HEK293 (cell line): ENCODE data around the gene PRCD.

Experiments used
- CTCF ChIA-PET: fragments of 350-600 bp; formaldehyde crosslinking; extraction: SDS; loops from one replicate; lab custom pipeline; 2021; ENCODE audit warnings: antibody characterized with exemption; lab: Yijun Ruan, JAX
- POLR2A ChIA-PET: fragments of 300-600 bp; formaldehyde crosslinking; extraction: SDS; loops from one replicate; lab custom pipeline; 2020; ENCODE audit warnings: antibody characterized with exemption, inconsistent platforms; lab: Yijun Ruan, JAX
- H3K27ac ChIP-seq: fragments of 200-500 bp; sonication (Bioruptor generic); 2 replicates; pipeline ENCODE4 v1.5.1; 2014; ENCODE audit warnings: low read depth, low read length, control low read depth, inconsistent platforms; ENCODE audit errors: extremely low read depth
- H3K36me3 ChIP-seq, 2 experiments: fragments of 200-500 bp in 1 of 2; sonication (Bioruptor generic) in 1 of 2; 1 replicate in 1 of 2; 2 replicates in 1 of 2; pipeline ENCODE4 v1.5.1; 2014 to 2017; ENCODE audit warnings: inconsistent platforms in 2 of 2, low read length in 2 of 2; ENCODE audit not compliant: control insufficient read depth in 2 of 2, insufficient read depth in 1 of 2
- H3K4me1 ChIP-seq: fragments of 200-500 bp; sonication (Bioruptor generic); 2 replicates; pipeline ENCODE4 v1.5.1; 2014; ENCODE audit warnings: mild to moderate bottlenecking, low read length, inconsistent platforms; ENCODE audit not compliant: control insufficient read depth, insufficient read depth
- H3K4me3 ChIP-seq: 2 replicates; pipeline ENCODE4 v1.5.1; 2011; ENCODE audit warnings: low read depth, mild to moderate bottlenecking, control low read depth, low read length, moderate library complexity
- H3K9me3 ChIP-seq: fragments of 200-500 bp; sonication (Bioruptor generic); 2 replicates; pipeline ENCODE4 v1.5.1; 2014; ENCODE audit warnings: low read depth, low read length, inconsistent platforms; ENCODE audit not compliant: control insufficient read depth, insufficient read depth
- EGR2 ChIP-seq: fragments of 450-650 bp; formaldehyde crosslinking; IDR thresholded peaks from 2 replicates; pipeline ENCODE4 v1.5.1; 2016; ENCODE audit warnings: low read depth, missing biosample characterization, missing genetic modification characterization
- FEZF1 ChIP-seq: fragments of 450-650 bp; formaldehyde crosslinking; IDR thresholded peaks from 2 replicates; pipeline ENCODE4 v1.5.1; 2016; ENCODE audit warnings: missing biosample characterization, missing genetic modification characterization
- SCRT1 ChIP-seq: fragments of 450-650 bp; formaldehyde crosslinking; IDR thresholded peaks from 2 replicates; pipeline ENCODE4 v1.5.1; 2016; ENCODE audit warnings: missing biosample characterization, missing genetic modification characterization, borderline replicate concordance
- SCRT2 ChIP-seq: fragments of 450-650 bp; formaldehyde crosslinking; IDR thresholded peaks from 2 replicates; pipeline ENCODE4 v1.5.1; 2016; ENCODE audit warnings: missing biosample characterization, missing genetic modification characterization
- SP2 ChIP-seq: fragments of 450-650 bp; formaldehyde crosslinking; IDR thresholded peaks from 2 replicates; pipeline ENCODE4 v1.5.1; 2016; ENCODE audit warnings: missing biosample characterization, missing genetic modification characterization
- ZBTB20 ChIP-seq: fragments of 450-650 bp; formaldehyde crosslinking; IDR thresholded peaks from 2 replicates; pipeline ENCODE4 v1.5.1; 2016; ENCODE audit warnings: missing biosample characterization, missing genetic modification characterization
- ZFHX2 ChIP-seq: fragments of 450-650 bp; formaldehyde crosslinking; conservative IDR thresholded peaks from 2 replicates; pipeline ENCODE4 v1.5.1; 2016; ENCODE audit warnings: missing biosample characterization, missing genetic modification characterization
- ZIC2 ChIP-seq: fragments of 450-650 bp; formaldehyde crosslinking; IDR thresholded peaks from 2 replicates; pipeline ENCODE4 v1.5.1; 2016; ENCODE audit warnings: missing biosample characterization, missing genetic modification characterization
- ZNF157 ChIP-seq: fragments of 450-650 bp; formaldehyde crosslinking; IDR thresholded peaks from 2 replicates; pipeline ENCODE4 v1.5.1; 2016; ENCODE audit warnings: missing biosample characterization, missing genetic modification characterization
- ZNF223 ChIP-seq: fragments of 450-650 bp; formaldehyde crosslinking; IDR thresholded peaks from 2 replicates; pipeline ENCODE4 v1.5.1; 2016; ENCODE audit warnings: missing biosample characterization, missing genetic modification characterization
- ZNF302 ChIP-seq: fragments of 450-650 bp; formaldehyde crosslinking; IDR thresholded peaks from 2 replicates; pipeline ENCODE4 v1.5.1; 2016; ENCODE audit warnings: missing biosample characterization, missing genetic modification characterization, low read depth
- ZNF341 ChIP-seq: fragments of 450-650 bp; formaldehyde crosslinking; IDR thresholded peaks from 2 replicates; pipeline ENCODE4; 2016; ENCODE audit warnings: low read depth, missing biosample characterization, missing genetic modification characterization
- ZNF530 ChIP-seq: fragments of 450-650 bp; formaldehyde crosslinking; IDR thresholded peaks from 2 replicates; pipeline ENCODE4 v1.5.1; 2016; ENCODE audit warnings: low read depth, missing biosample characterization, missing genetic modification characterization
- ZNF600 ChIP-seq: fragments of 450-650 bp; formaldehyde crosslinking; IDR thresholded peaks from 2 replicates; pipeline ENCODE4 v1.5.1; 2016; ENCODE audit warnings: missing biosample characterization, missing genetic modification characterization
- ZSCAN23 ChIP-seq: fragments of 450-650 bp; formaldehyde crosslinking; IDR thresholded peaks from 2 replicates; pipeline ENCODE4 v1.5.1; 2016; ENCODE audit warnings: missing biosample characterization, missing genetic modification characterization
- TF ChIP-seq, protein P1 (sequence below): fragments of 450-650 bp; formaldehyde crosslinking; IDR thresholded peaks from 2 replicates; pipeline ENCODE4 v1.5.1; 2016; ENCODE audit warnings: missing biosample characterization, missing genetic modification characterization, low read depth
- TF ChIP-seq, protein P2 (sequence below): fragments of 450-650 bp; formaldehyde crosslinking; IDR thresholded peaks from 2 replicates; pipeline ENCODE4 v1.5.1; 2017; ENCODE audit warnings: missing biosample characterization, missing genetic modification characterization
- TF ChIP-seq, protein P3 (sequence below): fragments of 450-650 bp; formaldehyde crosslinking; IDR thresholded peaks from 2 replicates; pipeline ENCODE4 v1.5.1; 2016; ENCODE audit warnings: missing biosample characterization, missing genetic modification characterization

The PRCD gene

DNA sequence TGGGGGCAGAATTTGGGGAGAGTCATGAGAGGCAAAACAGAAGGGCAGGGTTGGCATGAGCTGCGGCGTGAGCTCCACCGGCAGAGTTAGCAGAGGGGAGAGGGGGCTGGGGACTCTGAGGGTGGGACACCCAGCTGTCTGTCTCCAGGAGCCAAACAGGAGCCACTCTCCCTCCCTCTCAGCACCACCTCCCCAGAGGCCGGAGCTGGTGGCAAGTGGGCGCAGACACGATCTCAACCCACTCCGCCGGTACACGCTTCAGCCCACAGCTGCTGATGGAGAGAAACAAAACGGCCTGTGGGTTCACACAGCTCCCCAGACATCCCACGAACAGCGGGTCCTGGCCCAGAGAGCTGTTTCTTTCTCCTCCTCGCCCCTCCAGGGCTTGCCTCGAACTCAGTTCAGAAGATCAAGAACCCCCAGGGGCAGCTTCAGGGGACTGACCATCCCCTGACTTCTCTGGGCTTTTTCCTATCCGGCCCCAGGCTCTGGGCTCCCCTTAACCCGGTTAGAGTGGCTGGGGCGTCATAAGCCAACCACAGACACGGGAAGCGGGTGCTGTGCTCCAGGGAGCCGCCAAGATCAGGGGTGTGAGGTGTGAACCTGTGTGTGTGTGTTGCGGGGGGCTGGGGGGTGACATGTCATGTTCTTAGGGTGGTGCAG, 46.2 kb upstream of the PRCD start:
- ChIA-PET CTCF (interaction anchor here (0.5 to 2.3 kb wide), 8 partner anchors 12 to 188 kb away, joined by 3 to 8 read pairs (median 3); partner anchors contain the start of gene AANAT), POLR2A (interaction anchor here (0.5 kb wide), 1 partner anchor 26 kb away, joined by 4 read pairs; no protein-coding TSS in a partner anchor)
- Histone ChIP-seq H3K9me3 (no peaks in the 10 kb centered on the region), H3K4me3 (no peak overlapping the region), H3K27ac (no peak overlapping the region), H3K36me3 (no peaks in the 10 kb centered on the region), H3K4me1 (peaks cover 4% of the 10 kb centered on the region; the same call in 1 of the 2 replicates)
- TF ChIP-seq ZFHX2 (tag by site-specific recombination) (peak; percentile 83), EGR2 (tag by site-specific recombination) (peak; percentile 89), SP2 (peak; percentile 4; the same call in 1 of the 2 replicates), ZNF341 (tag by site-specific recombination) (peak; percentile 30; the same call in 1 of the 2 replicates)
- TF ChIP-seq, protein P1, sequence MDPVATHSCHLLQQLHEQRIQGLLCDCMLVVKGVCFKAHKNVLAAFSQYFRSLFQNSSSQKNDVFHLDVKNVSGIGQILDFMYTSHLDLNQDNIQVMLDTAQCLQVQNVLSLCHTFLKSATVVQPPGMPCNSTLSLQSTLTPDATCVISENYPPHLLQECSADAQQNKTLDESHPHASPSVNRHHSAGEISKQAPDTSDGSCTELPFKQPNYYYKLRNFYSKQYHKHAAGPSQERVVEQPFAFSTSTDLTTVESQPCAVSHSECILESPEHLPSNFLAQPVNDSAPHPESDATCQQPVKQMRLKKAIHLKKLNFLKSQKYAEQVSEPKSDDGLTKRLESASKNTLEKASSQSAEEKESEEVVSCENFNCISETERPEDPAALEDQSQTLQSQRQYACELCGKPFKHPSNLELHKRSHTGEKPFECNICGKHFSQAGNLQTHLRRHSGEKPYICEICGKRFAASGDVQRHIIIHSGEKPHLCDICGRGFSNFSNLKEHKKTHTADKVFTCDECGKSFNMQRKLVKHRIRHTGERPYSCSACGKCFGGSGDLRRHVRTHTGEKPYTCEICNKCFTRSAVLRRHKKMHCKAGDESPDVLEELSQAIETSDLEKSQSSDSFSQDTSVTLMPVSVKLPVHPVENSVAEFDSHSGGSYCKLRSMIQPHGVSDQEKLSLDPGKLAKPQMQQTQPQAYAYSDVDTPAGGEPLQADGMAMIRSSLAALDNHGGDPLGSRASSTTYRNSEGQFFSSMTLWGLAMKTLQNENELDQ (tag by site-specific recombination): no peak

DNA sequence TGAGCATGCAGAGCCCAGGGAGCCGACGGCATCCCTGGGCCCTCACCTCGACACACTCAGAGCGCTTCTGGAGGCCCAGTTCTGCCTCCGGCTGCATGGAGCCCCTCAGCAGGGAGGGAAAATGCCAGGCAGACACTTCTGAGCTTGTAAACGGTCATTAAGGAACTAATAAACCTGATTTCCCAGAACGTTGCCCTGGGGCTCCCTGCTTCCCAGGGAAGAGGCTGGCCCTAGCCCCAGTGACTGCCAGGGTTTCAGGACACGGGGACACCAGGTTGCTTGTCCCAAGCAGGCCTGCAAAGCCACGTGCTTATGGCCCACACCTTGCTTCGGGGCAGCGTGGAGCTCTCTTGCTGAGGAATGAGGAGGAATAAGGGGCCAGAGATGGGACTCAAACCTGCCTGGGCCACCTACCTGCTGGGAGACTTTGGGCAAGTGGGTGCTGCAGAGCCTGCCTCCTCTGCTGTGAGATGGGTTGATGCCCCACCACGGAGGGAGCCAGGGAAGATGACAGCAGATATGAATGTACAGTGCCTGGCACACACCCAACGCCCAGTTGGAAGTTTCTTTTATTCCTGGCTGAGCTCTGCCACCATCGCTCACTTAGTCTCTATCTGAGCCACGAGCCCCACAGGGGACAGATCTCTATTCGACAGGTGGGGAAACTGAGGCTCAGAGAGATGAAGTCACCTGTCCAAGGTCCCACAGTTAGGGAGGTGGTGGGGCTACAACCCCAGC, 44.0 kb upstream of the PRCD start:
- H3K36me3 ChIP-seq: no peaks in the 10 kb centered on the region
- no peaks in the 10 kb centered on the region for H3K9me3 ChIP-seq
- no peak overlapping the region for H3K4me3 ChIP-seq
- POLR2A ChIA-PET: no interaction called here
- no peak overlapping the region for H3K27ac ChIP-seq
- TF ChIP-seq FEZF1 (tag by site-specific recombination) (peak; percentile 53; the same call in 1 of the 2 replicates), ZNF302 (tag by site-specific recombination) (no peak), ZBTB20 (tag by site-specific recombination) (0 out of 2 replicates have a peak, but pooled peaks have one; percentile 19), SCRT1 (tag by site-specific recombination) (0 out of 2 replicates have a peak, but pooled peaks have one; percentile 23), ZNF530 (tag by site-specific recombination) (no peak), ZSCAN23 (tag by site-specific recombination) (no peak), SCRT2 (tag by site-specific recombination) (0 out of 2 replicates have a peak, but pooled peaks have one; percentile 28), ZNF223 (tag by site-specific recombination) (0 out of 2 replicates have a peak, but pooled peaks have one; percentile 23), ZIC2 (tag by site-specific recombination) (peak; percentile 84), ZNF600 (tag by site-specific recombination) (peak; percentile 68), ZNF157 (tag by site-specific recombination) (no peak)
- TF ChIP-seq, protein P2, sequence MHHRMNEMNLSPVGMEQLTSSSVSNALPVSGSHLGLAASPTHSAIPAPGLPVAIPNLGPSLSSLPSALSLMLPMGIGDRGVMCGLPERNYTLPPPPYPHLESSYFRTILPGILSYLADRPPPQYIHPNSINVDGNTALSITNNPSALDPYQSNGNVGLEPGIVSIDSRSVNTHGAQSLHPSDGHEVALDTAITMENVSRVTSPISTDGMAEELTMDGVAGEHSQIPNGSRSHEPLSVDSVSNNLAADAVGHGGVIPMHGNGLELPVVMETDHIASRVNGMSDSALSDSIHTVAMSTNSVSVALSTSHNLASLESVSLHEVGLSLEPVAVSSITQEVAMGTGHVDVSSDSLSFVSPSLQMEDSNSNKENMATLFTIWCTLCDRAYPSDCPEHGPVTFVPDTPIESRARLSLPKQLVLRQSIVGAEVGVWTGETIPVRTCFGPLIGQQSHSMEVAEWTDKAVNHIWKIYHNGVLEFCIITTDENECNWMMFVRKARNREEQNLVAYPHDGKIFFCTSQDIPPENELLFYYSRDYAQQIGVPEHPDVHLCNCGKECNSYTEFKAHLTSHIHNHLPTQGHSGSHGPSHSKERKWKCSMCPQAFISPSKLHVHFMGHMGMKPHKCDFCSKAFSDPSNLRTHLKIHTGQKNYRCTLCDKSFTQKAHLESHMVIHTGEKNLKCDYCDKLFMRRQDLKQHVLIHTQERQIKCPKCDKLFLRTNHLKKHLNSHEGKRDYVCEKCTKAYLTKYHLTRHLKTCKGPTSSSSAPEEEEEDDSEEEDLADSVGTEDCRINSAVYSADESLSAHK (tag by site-specific recombination): peak; percentile 35; the same call in 1 of the 2 replicates
- TF ChIP-seq, protein P3, sequence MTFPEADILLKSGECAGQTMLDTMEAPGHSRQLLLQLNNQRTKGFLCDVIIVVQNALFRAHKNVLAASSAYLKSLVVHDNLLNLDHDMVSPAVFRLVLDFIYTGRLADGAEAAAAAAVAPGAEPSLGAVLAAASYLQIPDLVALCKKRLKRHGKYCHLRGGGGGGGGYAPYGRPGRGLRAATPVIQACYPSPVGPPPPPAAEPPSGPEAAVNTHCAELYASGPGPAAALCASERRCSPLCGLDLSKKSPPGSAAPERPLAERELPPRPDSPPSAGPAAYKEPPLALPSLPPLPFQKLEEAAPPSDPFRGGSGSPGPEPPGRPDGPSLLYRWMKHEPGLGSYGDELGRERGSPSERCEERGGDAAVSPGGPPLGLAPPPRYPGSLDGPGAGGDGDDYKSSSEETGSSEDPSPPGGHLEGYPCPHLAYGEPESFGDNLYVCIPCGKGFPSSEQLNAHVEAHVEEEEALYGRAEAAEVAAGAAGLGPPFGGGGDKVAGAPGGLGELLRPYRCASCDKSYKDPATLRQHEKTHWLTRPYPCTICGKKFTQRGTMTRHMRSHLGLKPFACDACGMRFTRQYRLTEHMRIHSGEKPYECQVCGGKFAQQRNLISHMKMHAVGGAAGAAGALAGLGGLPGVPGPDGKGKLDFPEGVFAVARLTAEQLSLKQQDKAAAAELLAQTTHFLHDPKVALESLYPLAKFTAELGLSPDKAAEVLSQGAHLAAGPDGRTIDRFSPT: peak; percentile 18; the same call in 1 of the 2 replicates
- TF ChIP-seq, all 188 proteins: peak for 9
- CTCF ChIA-PET: interaction anchor here (0.6 to 1.4 kb wide), 9 partner anchors 10 to 415 kb away, joined by 3 to 7 read pairs (median 3); no protein-coding TSS in a partner anchor
- peaks cover 16% of the 10 kb centered on the region for H3K4me1 ChIP-seq
